ENCODE data around the gene ZNF516.

ZNF516 gene

GRCh38 chr18:76506395-76506794 lies 11.4 kb upstream of the ZNF516 start:
- no peak for DNase-seq

- DNase-seq = no peak
Measured at GRCh38 chr18:76505614-76506013, 10.6 kb upstream of the ZNF516 start.

GRCh38 chr18:76504749-76505148 lies 9.7 kb upstream of the ZNF516 start:
- DNase-seq = no peak

GRCh38 chr18:76503649-76504386 lies 8.8 kb upstream of the ZNF516 start:
- no peak for DNase-seq

GRCh38 chr18:76502551-76502950 lies 7.5 kb upstream of the ZNF516 start:
- DNase-seq = no peak

- DNase-seq = peak; percentile 13
Measured at GRCh38 chr18:76499637-76500340, 4.7 kb upstream of the ZNF516 start.

- DNase-seq = no peak
Measured at GRCh38 chr18:76499021-76499420, 4.0 kb upstream of the ZNF516 start.

- DNase-seq = no peak
Measured at GRCh38 chr18:76498064-76498463, 3.0 kb upstream of the ZNF516 start.

GRCh38 chr18:76497021-76497420 lies 2.0 kb upstream of the ZNF516 start:
- DNase-seq = no peak

- DNase-seq = peak; percentile 46
Measured at GRCh38 chr18:76496194-76496890, 1.3 kb upstream of the ZNF516 start.

- peak; percentile 32 for DNase-seq
Measured at GRCh38 chr18:76495435-76496193, 572 bp upstream of the ZNF516 start.

GRCh38 chr18:76494231-76495005 lies 624 bp downstream of the ZNF516 start:
- peak; percentile 30 for DNase-seq

- no peak for DNase-seq
Measured at GRCh38 chr18:76493213-76494161, 1.6 kb downstream of the ZNF516 start.

- peak; percentile 96 for DNase-seq
Measured at GRCh38 chr18:76492669-76493212, 2.3 kb downstream of the ZNF516 start.

- DNase-seq = no peak
Measured at GRCh38 chr18:76491776-76492668, 3.0 kb downstream of the ZNF516 start.

GRCh38 chr18:76491473-76491775 lies 3.6 kb downstream of the ZNF516 start:
- DNase-seq = peak; percentile 76

GRCh38 chr18:76490670-76491472 lies 4.2 kb downstream of the ZNF516 start:
- DNase-seq = peak; percentile 63

GRCh38 chr18:76490033-76490432 lies 5.0 kb downstream of the ZNF516 start:
- DNase-seq = no peak

- DNase-seq = no peak
Measured at GRCh38 chr18:76489081-76489480, 6.0 kb downstream of the ZNF516 start.

Measured in CD4-positive, alpha-beta T cell treated with Interleukin-10 for 1 hour (primary cell).